Measurements from ENCODE around the gene TNFAIP8L3.

- TF ChIP-seq CTCF (IDR thresholded peaks at IDR 0.05) (no peak), POLR2A (IDR thresholded peaks at IDR 0.05) (no peak)
Measured at GRCh38 chr15:51051776-51052175, 42.9 kb downstream of the TNFAIP8L3 start.
